NOMO-1 (cell line): Measurements from ENCODE around the gene CADM2.
"Not testable (repeated sequence)": the region's sequence is repeated elsewhere in the genome, so short reads cannot be mapped to it uniquely, and the experiment has no call there.

Experiments used
- DNase-seq, 2 experiments: peaks; one replicate each; lab custom pipeline; 2025; ENCODE audit not compliant: unreplicated experiment in 2 of 2; lab: John Stamatoyannopoulos, UW

Gene CADM2

DNA sequence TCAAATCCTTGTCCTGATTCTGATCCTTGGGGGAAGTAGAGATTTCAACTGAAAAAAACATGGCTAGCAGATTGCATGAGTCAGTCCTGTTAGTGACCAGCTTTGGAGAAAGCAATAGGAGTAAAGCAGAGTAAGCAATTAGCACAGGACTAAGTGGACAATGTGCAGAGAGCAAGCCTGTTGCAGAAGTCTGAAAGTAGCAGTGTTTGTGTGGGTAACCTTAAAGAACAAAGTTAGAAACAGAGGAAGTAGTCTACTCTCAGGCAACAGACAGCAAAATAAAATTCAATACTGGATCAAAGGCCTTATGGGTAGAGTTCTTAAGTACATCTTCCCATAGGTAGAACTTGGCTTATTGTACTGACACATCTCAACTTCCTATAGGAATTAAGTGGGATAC lies 916.8 kb downstream of the CADM2 start:
- DNase-seq: no peak

DNA sequence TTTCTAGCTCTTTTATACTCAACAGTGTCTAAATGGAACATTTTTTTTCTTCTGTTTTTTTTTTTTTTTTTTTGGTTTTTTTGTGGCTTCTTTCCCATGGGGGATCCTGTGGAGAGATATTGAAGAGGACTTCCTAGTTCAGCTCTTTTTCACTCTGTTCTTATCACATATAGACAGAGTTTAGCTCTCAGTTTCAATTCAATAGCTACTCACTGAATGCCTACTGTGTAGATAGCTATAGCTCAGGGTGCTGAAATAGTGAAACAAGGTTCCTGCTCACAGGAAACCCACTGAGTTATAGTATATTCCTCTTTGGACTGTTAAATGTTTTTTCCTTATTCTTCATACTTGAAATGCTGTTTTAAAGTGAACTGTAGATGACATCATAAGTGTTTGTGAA lies 918.8 kb downstream of the CADM2 start:
- no peak for DNase-seq

DNA sequence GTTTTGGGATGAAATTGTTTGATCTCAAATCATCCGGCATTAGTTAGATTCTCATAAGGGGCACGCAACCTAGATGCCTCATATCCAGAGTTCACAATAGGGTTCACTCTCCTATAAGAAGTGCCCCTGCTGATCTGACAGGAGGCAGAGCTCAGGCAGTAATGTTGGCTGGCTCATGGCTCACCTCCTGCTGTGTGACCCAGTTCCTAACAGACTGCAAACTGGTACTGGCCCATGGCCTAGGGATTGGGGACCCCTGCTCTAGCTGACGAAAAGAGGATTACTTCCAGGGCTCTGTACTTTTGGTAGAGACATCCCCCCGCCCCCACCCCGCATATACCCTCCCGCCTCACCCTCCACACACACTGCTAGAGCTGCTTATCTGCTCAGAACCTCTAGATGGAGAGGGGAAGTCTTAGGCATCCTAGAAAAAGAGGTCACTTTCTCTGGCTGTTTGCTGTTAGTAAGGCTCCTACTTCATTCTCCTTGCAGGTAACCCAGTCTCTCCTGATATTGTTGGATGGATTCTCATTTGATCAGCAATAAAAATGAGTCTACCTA lies 923.1 kb downstream of the CADM2 start:
- DNase-seq: no peak

- no peak for DNase-seq
These were observed 931.3 kb downstream of the CADM2 start for GRCh38 chr3:85890043-85890555.

GRCh38 chr3:85903434-85903833 lies 944.6 kb downstream of the CADM2 start:
- no peak for DNase-seq

DNA sequence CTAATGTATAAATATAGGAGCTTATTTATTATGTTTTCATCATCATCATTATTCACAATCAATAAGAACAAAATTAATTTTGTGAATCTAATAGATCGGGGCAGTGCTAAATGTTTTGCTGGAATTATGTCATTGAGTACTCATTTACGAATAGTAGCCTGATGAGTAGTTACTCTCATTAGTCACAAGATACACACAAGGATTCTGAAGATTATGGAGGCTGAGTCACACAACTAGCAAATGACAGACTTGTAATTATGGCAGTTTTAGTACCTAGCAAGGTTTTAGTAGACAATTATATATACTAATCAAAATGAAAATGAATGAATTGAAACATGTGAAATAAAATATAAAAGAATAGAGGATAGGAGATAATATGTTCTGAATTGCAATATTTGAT lies 954.2 kb downstream of the CADM2 start:
- DNase-seq: no peak

DNA sequence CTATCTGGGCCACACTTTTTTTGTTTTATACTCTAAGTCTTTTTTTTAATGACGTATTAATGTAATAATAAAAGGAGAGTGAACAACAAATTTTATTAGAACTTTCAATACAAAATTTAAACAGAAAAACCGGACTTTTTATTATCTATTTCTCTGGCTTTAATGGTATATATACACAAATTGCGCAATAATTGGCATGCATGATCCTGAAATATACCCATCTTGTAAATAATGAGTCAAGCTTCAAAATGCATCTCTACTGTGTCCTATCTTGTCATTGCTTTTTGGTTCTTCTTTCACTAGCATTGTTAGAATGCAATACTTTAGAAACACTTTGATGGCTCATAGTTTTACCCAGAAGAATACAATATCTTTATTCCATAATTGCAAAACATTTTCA lies 963.6 kb downstream of the CADM2 start:
- DNase-seq: no peak

GRCh38 chr3:85930718-85931117 lies 971.9 kb downstream of the CADM2 start:
- no peak for DNase-seq

DNA sequence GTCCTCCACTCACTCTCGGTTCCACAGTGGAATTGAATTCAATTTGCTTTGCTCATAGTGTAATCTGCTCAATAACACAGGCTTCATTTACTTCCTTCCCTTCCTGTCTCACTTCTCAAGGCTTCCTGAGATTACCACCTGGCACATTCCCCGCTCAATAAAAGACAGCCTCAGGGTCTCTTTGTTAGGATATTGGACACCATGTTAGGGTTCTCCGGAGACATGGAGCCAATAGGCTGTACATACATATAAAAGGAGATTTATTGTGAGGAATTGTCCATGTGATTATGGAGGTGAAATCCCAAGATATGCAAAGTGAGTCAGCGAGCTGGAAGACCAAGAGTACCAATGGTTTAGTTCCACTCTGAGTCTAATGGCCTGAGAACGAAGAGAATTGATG lies 974.5 kb downstream of the CADM2 start:
- no peak for DNase-seq

GRCh38 chr3:85935171-85935570 lies 976.4 kb downstream of the CADM2 start:
- DNase-seq: no peak

DNA sequence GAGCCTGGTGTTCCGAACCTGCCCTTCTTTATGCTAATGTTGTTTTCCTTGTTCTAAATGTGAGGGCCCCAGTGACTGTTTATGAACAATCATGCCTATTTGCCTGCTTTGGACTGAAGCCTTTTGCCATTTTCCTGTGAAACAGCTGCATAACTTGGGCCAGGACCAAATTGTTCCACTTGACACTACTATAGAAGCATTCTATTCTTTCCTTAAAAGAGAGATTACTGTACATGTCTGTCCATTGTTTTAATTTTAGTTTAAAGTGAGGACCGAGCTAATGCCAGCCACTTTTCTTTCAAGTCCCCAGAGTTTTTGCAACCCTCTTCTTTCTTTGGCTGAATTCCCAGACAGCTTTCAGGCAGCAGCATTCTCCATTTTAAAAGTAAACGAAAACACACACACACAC lies 980.3 kb downstream of the CADM2 start:
- DNase-seq: no peak

GRCh38 chr3:85950435-85950834 lies 991.6 kb downstream of the CADM2 start:
- no peak for DNase-seq

- DNase-seq: no peak
These were observed 1002.0 kb downstream of the CADM2 start for GRCh38 chr3:85960793-85961192.

DNA sequence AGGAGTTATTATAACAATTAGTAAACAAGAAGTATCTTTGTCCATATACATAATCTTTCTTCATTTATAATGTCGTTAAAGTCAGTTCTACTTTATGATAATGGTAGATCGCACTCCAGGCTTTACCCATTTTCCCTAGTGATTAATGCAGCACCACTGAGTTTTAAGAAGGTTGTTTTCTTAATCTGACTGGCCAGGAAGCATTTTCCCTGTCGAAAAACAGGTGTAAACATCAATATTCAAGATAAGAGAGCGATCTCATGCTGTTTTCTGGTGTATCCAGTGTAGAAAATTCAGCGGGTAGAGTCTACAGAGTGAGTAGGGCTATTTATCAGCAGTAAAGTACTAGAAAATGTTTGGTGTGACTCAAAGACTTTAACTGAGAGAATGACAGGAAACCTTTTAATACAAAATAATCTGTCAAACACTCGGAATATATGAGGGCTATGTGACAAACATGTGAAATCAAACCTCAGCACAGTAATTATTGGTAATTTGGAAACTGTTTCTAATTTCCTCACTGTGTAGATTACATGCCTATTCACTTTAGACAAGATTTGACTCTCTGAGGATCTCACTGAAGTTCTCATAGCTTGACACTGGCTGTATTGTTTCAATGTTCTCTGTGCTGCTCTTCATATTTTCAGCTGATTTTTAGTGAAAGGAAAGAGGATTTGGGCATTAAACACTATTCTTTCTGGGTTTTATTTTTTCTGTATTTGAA lies 1019.0 kb downstream of the CADM2 start:
- DNase-seq: no peak

DNA sequence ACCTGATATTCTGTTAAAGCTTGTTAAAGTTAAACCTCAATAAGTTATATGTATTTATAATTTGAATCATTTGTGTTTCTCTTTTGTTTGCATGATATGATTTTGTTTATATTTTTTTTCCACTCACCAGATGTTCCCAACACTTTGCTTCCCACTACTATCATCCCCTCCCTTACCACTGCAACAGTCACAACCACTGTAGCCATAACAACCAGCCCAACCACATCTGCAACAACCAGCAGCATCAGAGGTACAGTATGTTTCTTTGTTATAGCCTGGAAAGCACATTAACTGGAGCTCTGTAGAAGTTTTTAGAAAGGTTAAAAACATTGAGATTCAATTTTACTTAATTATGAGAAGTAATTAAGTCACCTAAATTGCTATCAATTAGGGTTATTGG lies 1020.2 kb downstream of the CADM2 start:
- DNase-seq: no peak

DNA sequence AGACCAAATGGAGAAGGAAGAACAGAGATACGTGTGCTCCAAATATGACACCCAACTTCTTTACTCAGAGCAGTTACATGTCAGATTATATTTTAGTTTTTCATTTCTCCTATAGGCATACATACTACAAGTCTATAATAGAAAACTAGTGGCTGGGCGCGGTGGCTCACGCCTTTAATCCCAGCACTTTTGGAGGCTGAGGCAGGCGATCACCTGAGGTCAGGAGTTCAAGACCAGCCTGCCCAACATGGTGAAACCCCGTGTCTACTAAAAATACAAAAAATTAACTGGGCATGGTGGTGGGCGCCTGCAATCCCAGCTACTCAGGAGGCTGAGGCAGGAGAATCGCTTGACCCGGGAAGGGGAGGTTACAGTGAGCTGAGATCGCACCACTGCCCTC lies 1030.8 kb downstream of the CADM2 start:
- not testable (repeated sequence) for DNase-seq

- no peak for DNase-seq
These were observed 1070.8 kb downstream of the CADM2 start for GRCh38 chr3:86029590-86029989.

DNA sequence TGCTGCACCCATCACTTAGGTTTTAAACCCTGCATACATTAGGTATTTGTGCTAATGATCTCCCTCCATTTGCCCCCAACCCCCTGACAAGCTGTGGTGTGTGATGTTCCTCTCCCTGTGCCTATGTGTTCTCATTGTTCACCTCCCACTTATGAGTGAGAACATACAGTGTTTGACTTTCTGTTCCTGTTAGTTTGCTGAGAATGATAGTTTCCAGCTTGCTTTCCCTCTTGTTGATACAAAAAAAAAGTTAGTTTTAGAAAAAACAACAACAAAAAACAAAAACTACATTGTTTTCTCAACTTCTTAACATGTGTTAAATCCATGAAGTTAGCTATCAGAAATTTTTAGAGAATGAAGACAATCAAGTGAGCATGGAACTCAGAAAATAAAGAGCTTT lies 1079.1 kb downstream of the CADM2 start:
- DNase-seq: no peak

- DNase-seq: no peak
These were observed 1087.8 kb downstream of the CADM2 start for GRCh38 chr3:86046436-86047136.

- DNase-seq: no peak
These were observed 1088.4 kb downstream of the CADM2 start for GRCh38 chr3:86047161-86047560.

GRCh38 chr3:86051058-86051457 lies 1092.3 kb downstream of the CADM2 start:
- no peak for DNase-seq

- DNase-seq: no peak
These were observed 1097.2 kb downstream of the CADM2 start for GRCh38 chr3:86056032-86056431.
